Smooth muscle cell of bladder (primary cell): ENCODE measurements around the gene NLRP7. TPM values are rescaled to one million over a fixed set of nuclear protein-coding genes. Genes with fewer than 3 reads are reported as not detected.

ENCODE experiments used
- total RNA-seq: library from RNA; depleted of rRNA; stranded (reverse); fragments of >200 nt; gene quantifications from 2 replicates; pipeline ENCODE4 v1.2.3, GENCODE V29; 2014

Gene NLRP7
- not detected in 2 replicates for total RNA-seq

GRCh38 chr19:54947381-54947780 is at the start of gene NLRP7:
TSS of gene NLRP7 (minus strand) at chr19:54947530.

GRCh38 chr19:54905803-54906511 is 41.4 kb downstream of the NLRP7 start, which contains the start of gene NCR1:
TSS of gene NCR1 (plus strand) at chr19:54906148. CDS start at chr19:54906188, 40 bp downstream.

GRCh38 chr19:54873990-54874389 is 73.3 kb downstream of the NLRP7 start, which contains the start of gene FCAR:
TSS of gene FCAR (plus strand) at chr19:54874235. CDS start at chr19:54874290, 55 bp downstream.

Other genes starting within 250 kb of the NLRP7 start
- gene KIR3DL3, start 223.1 kb downstream of the NLRP7 start, total RNA-seq: not detected in 2 replicates
- gene KIR2DL3, start 209.0 kb downstream of the NLRP7 start, total RNA-seq: not detected in 2 replicates
- not detected in 2 replicates for gene KIR2DL1, start 177.7 kb downstream of the NLRP7 start, total RNA-seq
- gene KIR2DL4, start 143.9 kb downstream of the NLRP7 start, total RNA-seq: not detected in 2 replicates
- gene KIR3DL1, start 131.1 kb downstream of the NLRP7 start, total RNA-seq: not detected in 2 replicates
- gene KIR2DS4, start 114.9 kb downstream of the NLRP7 start, total RNA-seq: not detected in 2 replicates
- not detected in 2 replicates for gene KIR3DL2, start 97.1 kb downstream of the NLRP7 start, total RNA-seq
- gene FCAR, start 73.3 kb downstream of the NLRP7 start, total RNA-seq: not detected in 2 replicates
- gene NCR1, start 41.4 kb downstream of the NLRP7 start, total RNA-seq: not detected in 2 replicates
- 0.14 TPM in 1 of 2 replicates, not detected in the other for gene NLRP2, start 18.8 kb upstream of the NLRP7 start, total RNA-seq
- not detected in 2 replicates for gene GP6, start 90.7 kb upstream of the NLRP7 start, total RNA-seq
- 4.6 and 8.7 TPM in 2 replicates for gene RDH13, start 115.6 kb upstream of the NLRP7 start, total RNA-seq
- gene EPS8L1, start 128.3 kb upstream of the NLRP7 start, total RNA-seq: 0.09 and 0.85 TPM in 2 replicates
- gene PPP1R12C, start 170.1 kb upstream of the NLRP7 start, total RNA-seq: 23.8 and 26.1 TPM in 2 replicates
- gene TNNT1, start 201.7 kb upstream of the NLRP7 start, total RNA-seq: 1.6 and 2.7 TPM in 2 replicates
- 0.18 TPM in 1 of 2 replicates, not detected in the other for gene TNNI3, start 210.2 kb upstream of the NLRP7 start, total RNA-seq
- 0.09 and 0.14 TPM in 2 replicates for gene DNAAF3, start 219.1 kb upstream of the NLRP7 start, total RNA-seq
- gene SYT5, start 232.8 kb upstream of the NLRP7 start, total RNA-seq: under 0.01 and 0.09 TPM in 2 replicates